Vagina (tissue), 2 donors: ENCODE data around the gene NINL. TPM values are rescaled to one million over a fixed set of nuclear protein-coding genes. Genes with fewer than 3 reads are reported as not detected.
"Not testable (repeated sequence)": the region's sequence is repeated elsewhere in the genome, so short reads cannot be mapped to it uniquely, and the experiment has no call there.

Source experiments
- DNase-seq, 2 donors: peaks; one replicate each; pipeline ENCODE4 v3.0.0-alpha.2; 2017; ENCODE audit errors: extremely low spot score in 2 of 2
- H3K27ac ChIP-seq: fragments of 200-600 bp; sonication (generic); one replicate; pipeline ENCODE4 v1.5.1; 2019
- H3K27me3 ChIP-seq: fragments of 200-600 bp; sonication (generic); one replicate; pipeline ENCODE4 v1.5.1; 2019
- H3K36me3 ChIP-seq, 2 donors: fragments of 200-600 bp; sonication (generic); one replicate each; pipeline ENCODE4 v1.5.1; 2017 to 2019
- H3K4me1 ChIP-seq: fragments of 200-600 bp; sonication (generic); one replicate; pipeline ENCODE4 v1.5.1; 2019
- H3K4me3 ChIP-seq, 2 donors: fragments of 200-600 bp; sonication (generic); 1 replicate in 1 of 2; 2 replicates in 1 of 2; pipeline ENCODE4 v1.5.1; 2016 to 2019
- H3K9me3 ChIP-seq: fragments of 200-600 bp; sonication (generic); one replicate; pipeline ENCODE4 v1.5.1; 2019
- CTCF ChIP-seq, 3 experiments: fragments of 450-650 bp in 2 of 3; fragments of 200-600 bp in 1 of 3; sonication (generic) in 1 of 3; IDR thresholded peaks; one replicate each; pipeline ENCODE4 v1.5.1; 2017 to 2019; ENCODE audit warnings: antibody characterized with exemption in 3 of 3, mild to moderate bottlenecking in 2 of 3, moderate library complexity in 2 of 3
- POLR2A ChIP-seq, 2 donors: fragments of 450-650 bp; IDR thresholded peaks; one replicate each; pipeline ENCODE4 v1.6.1; 2017; ENCODE audit warnings: antibody characterized with exemption in 2 of 2, mild to moderate bottlenecking in 2 of 2, moderate library complexity in 2 of 2
- POLR2AphosphoS5 ChIP-seq, 2 donors: sonication (generic); formaldehyde crosslinking; IDR thresholded peaks; one replicate each; pipeline ENCODE4 v1.9.0; 2017; ENCODE audit warnings: antibody characterized with exemption in 2 of 2, mild to moderate bottlenecking in 2 of 2, low read depth in 1 of 2; ENCODE audit not compliant: insufficient read depth in 1 of 2
- intact Hi-C: fragments of 100-400 bp; cut with DNase I; formaldehyde crosslinking; loops from one replicate; pipeline ENCODE4 v1.15.1; 2023
- total RNA-seq: library from RNA; depleted of rRNA; stranded (reverse); fragments of >200 nt; gene quantifications from one replicate; pipeline ENCODE4 v1.2.3, GENCODE V29; 2016

NINL gene
- total RNA-seq, 1 donor from 2014 or later: 11.5 TPM

GRCh38 chr20:25588491-25588890 is 3.2 kb upstream of the NINL start:
- Histone ChIP-seq H3K9me3 (no peaks in the 10 kb centered on the region), H3K4me3 (no peak overlapping the region), H3K4me1 (peaks cover 9% of the 10 kb centered on the region), H3K27me3 (no peaks in the 10 kb centered on the region), H3K36me3 (no peaks in the 10 kb centered on the region), H3K27ac (no peak overlapping the region)
- intact Hi-C loops: no loop called here
- DNase-seq: no peak
- TF ChIP-seq POLR2AphosphoS5 (IDR thresholded peaks at IDR 0.05; ENCODE audit: insufficient read depth in 1 of 2, low read depth in 1 of 2) (no peak), POLR2A (IDR thresholded peaks at IDR 0.05) (no peak), CTCF (IDR thresholded peaks at IDR 0.05) (no peak)

DNA sequence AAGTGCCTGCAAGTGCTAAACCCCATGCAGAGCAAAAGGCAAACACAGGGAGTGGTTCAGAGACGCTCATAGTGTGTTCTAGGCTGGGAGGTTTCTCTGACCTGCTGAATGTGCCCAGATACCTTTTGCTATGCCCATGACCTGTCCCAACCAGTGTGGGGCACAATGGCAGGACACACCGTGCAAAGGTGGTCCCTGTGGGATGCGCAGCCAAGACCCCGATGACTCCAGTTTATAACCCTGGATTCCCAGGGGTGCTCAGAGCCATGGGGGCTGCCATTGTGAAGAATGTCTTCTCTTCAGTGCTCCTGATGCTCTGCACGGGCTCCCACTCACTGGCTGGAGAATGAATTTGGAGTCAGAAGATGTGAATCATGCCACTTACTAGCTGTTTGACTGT is 2.2 kb upstream of the NINL start:
- intact Hi-C loops: no loop called here
- H3K9me3 ChIP-seq: no peaks in the 10 kb centered on the region
- DNase-seq: no peak

GRCh38 chr20:25586877-25587276 is 1.5 kb upstream of the NINL start:
- H3K9me3 ChIP-seq: no peaks in the 10 kb centered on the region
- H3K27me3 ChIP-seq: no peaks in the 10 kb centered on the region
- intact Hi-C loops: no loop called here
- no peak overlapping the region for H3K4me3 ChIP-seq
- TF ChIP-seq POLR2AphosphoS5 (IDR thresholded peaks at IDR 0.05; ENCODE audit: insufficient read depth in 1 of 2, low read depth in 1 of 2): no peak
- no peak for TF ChIP-seq POLR2A (IDR thresholded peaks at IDR 0.05)
- no peak for TF ChIP-seq CTCF (IDR thresholded peaks at IDR 0.05)
- H3K27ac ChIP-seq: no peak overlapping the region
- DNase-seq: no peak
- peaks cover 9% of the 10 kb centered on the region for H3K4me1 ChIP-seq
- H3K36me3 ChIP-seq: no peaks in the 10 kb centered on the region

More for the DNA sequence above, 2.2 kb upstream of the NINL start:
- TF ChIP-seq POLR2AphosphoS5 (IDR thresholded peaks at IDR 0.05; ENCODE audit: insufficient read depth in 1 of 2, low read depth in 1 of 2): no peak
- no peak for TF ChIP-seq CTCF (IDR thresholded peaks at IDR 0.05)
- no peak for TF ChIP-seq POLR2A (IDR thresholded peaks at IDR 0.05)
- peaks cover 9% of the 10 kb centered on the region for H3K4me1 ChIP-seq
- no peaks in the 10 kb centered on the region for H3K27me3 ChIP-seq
- no peaks in the 10 kb centered on the region for H3K36me3 ChIP-seq
- no peak overlapping the region for H3K4me3 ChIP-seq
- H3K27ac ChIP-seq: no peak overlapping the region

DNA sequence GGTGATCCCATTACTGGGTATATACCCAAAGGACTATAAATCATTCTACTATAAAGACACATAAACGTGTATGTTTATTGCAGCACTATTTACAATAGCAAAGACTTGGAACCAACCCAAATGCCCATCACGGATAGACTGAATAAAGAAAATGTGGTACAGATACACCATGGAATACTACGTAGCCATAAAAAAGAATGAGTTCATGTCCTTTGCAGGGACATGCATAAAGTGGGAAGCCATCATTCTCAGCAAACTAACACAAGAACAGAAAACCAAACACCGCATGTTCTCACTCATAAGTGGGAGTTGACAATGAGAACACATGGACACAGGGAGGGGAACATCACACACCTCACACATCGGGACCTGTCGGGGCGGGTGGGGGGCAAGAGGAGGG is 1.7 kb downstream of the NINL start:
- intact Hi-C loops, H3K4me1 ChIP-seq, H3K27ac ChIP-seq, H3K9me3 ChIP-seq, H3K36me3 ChIP-seq, H3K4me3 ChIP-seq, H3K27me3 ChIP-seq, DNase-seq: not testable (repeated sequence)

DNA sequence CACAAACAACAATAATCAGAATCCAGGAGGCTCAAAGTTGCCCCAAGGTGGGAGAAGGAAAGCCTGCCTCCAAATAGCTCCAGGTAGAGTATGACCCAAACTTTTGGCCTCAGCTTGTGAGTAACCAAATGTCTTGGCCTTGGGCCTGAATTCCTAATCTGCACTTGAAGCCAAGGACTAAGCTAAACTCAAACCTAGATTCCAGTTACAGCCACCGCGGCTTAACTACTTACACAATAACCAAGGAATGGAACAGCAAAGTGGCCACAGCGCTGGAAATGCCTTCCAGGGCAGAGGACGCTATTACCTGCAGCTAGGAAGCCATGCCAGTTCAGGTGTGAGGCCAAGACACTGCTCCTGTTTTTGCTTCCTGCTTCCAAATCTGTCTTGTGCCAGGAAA is 4.6 kb downstream of the NINL start:
- no peak for DNase-seq

More for the DNA sequence above, 4.6 kb downstream of the NINL start:
- no peak overlapping the region for H3K27ac ChIP-seq
- no peaks in the 10 kb centered on the region for H3K9me3 ChIP-seq
- peaks cover 9% of the 10 kb centered on the region for H3K4me1 ChIP-seq
- intact Hi-C loops: no loop called here
- H3K27me3 ChIP-seq: no peaks in the 10 kb centered on the region
- TF ChIP-seq POLR2AphosphoS5 (IDR thresholded peaks at IDR 0.05; ENCODE audit: insufficient read depth in 1 of 2, low read depth in 1 of 2): no peak
- TF ChIP-seq POLR2A (IDR thresholded peaks at IDR 0.05): no peak
- no peak for TF ChIP-seq CTCF (IDR thresholded peaks at IDR 0.05)
- H3K36me3 ChIP-seq: no peaks in the 10 kb centered on the region
- H3K4me3 ChIP-seq: no peak overlapping the region
